GM12801 (cell line): ENCODE measurements around the gene ANKH.

Experiments
- TF ChIP-seq, protein P1 (sequence below): IDR thresholded peaks from one replicate; pipeline ENCODE4 v1.5.1; 2011; ENCODE audit warnings: control low read depth; ENCODE audit not compliant: insufficient read length; ENCODE audit errors: extremely low read depth

ANKH gene

DNA sequence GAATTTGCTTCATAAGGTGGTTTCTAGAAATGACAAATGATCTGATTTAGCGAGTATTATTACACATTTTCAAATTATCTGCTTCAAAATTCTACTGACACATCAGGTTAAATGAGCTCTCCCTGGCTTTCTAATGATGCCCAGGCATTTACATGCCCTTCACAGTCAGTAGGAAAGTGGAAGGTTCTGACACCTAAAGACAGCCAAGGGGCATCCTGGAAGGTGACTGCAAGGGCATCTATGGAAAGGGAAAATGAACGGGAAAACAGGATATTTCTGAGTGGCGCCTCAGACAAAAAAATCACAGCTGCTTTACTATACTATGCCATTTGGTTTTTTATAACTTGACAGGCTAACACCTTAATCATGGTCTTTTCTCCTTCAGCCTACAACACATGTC is 31.0 kb downstream of the ANKH start:
- TF ChIP-seq, protein P1, sequence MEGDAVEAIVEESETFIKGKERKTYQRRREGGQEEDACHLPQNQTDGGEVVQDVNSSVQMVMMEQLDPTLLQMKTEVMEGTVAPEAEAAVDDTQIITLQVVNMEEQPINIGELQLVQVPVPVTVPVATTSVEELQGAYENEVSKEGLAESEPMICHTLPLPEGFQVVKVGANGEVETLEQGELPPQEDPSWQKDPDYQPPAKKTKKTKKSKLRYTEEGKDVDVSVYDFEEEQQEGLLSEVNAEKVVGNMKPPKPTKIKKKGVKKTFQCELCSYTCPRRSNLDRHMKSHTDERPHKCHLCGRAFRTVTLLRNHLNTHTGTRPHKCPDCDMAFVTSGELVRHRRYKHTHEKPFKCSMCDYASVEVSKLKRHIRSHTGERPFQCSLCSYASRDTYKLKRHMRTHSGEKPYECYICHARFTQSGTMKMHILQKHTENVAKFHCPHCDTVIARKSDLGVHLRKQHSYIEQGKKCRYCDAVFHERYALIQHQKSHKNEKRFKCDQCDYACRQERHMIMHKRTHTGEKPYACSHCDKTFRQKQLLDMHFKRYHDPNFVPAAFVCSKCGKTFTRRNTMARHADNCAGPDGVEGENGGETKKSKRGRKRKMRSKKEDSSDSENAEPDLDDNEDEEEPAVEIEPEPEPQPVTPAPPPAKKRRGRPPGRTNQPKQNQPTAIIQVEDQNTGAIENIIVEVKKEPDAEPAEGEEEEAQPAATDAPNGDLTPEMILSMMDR: no peak

DNA sequence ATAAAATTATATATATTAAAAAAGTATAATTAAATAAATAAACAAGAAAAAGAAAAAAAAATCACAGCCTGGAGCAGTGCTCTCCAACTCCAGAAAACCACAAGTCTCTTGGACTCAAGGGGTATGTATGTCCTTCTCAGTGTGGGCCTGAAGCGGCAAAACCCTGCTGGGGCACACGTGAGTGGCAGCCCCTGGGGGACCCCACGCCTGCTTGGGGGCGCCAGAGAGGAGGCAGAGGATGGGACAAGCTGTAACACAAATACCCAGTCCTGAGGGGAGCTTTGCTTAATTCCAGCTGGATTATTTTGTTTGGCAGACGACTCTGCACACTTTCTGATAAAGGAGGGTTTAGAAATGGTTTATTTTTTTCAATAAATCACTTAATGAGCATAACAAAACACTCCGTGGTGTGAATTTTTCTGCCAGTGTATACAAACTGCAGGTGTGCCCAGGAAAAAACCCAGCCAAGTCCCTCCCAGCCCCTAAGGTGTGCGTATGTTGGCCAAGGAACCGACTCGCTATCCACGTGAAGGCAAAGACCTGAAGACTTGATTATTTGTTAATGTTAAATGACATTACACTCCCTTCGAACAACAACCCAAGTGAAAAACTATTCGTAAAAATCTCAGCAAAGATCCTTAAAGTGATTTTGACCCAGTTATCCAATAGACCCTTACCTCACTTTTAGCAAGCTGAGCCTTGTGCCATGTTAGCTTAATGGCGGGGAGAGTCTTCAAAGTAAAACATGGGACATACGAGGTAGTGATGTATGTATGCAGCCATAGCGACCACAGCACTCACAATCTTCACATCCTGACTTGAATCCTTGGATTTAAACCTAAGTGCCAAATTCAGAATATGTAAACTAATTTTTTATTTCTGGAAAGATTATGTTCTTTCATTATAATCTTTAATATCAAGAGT is 32.9 kb downstream of the ANKH start:
- TF ChIP-seq, protein P1: no peak

DNA sequence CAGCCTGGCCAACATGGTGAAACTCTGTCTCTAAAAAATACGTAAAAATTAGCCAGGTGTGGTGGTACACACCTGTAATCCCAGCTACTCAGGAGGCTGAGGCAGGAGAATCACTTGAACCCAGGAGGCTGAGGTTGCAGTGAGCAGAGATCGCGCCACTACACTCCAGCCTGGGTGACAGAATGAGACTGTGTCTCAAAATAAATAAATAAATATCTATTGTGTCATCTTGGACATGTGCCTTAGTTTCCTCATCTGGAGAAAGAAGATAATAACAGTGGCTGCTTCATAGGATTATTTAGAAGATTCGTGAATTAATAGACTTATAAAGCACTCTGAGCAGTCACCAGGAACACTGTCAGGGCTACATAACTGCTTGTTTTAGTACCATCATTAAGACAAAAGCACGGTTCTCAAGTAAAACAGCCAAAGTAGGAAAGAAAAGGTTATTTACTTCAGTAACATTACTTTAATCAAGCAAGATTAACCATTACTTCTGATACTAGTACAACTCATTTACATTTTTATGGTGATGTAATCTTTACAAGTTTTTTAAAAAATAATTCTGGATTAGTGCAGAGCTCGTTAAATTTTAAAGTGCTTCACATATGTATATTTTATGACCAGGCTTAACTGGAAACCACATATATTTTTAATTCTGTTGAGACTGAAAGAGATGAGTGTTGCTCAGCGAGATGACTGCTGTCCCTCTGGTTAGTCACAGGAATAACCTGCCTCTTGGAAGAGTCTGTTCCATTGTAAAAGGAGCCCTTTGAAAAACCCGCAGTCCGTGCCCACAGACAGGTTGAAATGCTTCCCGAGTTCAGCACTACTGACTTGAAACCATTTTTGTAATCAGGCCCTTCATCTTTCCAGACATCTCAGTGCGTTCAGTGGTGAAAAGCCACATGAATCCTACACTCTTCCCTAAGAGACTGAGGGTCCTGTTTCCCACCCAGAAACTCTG is 36.7 kb downstream of the ANKH start:
- TF ChIP-seq, protein P1: no peak

DNA sequence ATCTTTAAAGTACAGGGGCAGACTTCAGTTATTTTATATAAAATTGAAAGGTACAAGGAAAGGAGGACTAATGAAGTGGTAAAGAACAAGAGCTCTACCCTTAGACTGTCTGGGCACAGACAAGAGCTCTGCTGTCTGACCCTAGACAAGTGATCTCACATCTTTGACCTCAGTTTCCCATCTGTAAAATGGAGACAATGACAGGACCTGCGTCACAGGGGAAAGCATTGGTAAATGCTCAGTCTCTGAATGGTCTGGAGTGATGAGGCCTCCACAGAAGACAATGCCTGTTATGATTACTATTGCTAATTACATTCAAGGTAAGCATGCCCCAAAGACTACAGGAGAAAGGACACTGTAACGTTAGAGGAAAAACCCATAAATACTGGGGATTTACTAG is 37.5 kb downstream of the ANKH start:
- TF ChIP-seq, protein P1: no peak

DNA sequence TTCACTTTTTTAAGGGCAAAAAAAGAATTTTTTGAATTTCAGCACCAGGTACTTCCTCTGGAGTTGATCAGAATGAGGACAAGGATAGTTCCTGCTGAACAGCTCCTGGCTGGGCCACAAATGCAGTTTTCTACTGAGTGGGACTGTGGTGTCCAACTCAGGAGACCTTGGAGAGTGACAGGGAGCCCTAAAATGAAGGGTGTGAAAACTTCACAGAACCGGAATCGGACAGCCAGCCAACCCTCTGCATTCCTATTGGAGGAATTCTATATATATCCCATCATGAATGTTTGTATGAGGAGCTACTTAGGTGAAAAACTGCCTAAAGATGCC is 40.6 kb downstream of the ANKH start:
- TF ChIP-seq, protein P1: no peak

DNA sequence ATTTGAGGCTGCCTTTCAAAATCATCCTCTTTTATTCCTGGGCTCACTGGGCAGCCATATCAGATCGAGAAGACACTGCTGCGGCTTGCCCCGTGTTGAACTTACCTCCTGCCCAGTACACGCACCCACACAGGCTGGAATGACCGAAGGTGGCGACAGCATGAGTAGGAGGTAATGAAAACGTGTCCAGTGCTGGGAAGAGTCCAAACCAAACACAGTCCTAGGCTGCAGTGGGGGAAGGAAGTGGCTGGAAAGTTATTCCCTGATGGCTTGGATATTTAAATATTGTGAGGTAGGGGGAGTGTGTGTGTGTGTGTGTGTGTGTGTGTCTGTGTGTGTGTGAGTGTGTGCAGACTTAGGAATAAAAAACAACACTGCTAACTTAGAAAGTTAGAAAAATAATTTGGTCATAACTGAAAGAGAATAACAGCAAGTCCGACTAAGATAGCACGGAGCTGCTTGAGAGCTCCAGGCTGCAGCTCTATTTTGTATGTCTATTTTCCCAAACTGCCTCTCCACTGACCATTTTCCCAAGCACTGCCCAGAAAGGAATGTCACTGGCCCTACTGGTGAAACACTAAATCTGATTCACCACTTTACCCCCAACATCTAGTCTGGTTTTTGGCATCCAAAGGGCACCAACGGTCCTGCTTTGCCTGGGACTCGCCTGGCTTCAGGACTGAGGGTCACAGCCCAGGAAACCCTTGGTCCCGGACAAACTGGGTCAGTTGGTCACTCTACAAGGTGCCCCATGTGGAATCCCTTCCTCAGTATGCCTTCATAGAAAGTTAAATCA is 41.2 kb downstream of the ANKH start:
- TF ChIP-seq, protein P1: no peak
